GM23338 (cell line): ENCODE data around the gene ISY1. TPM values are rescaled to one million over a fixed set of nuclear protein-coding genes. Genes with fewer than 3 reads are reported as not detected.

Experiments
- ATAC-seq: fragments of 200-7000 bp; cut with Tn5 transposase; 3 replicates; pipeline ENCODE4 v1.9.1; 2020
- DNase-seq: peaks from one replicate; pipeline ENCODE4 v3.0.0-alpha.2; 2015; ENCODE audit warnings: low spot score
- H2AFZ ChIP-seq: fragments of 200-600 bp; sonication (generic); 2 replicates; pipeline ENCODE4 v1.8.0; 2016; ENCODE audit warnings: antibody characterized with exemption, mild to moderate bottlenecking, moderate library complexity
- H3F3A ChIP-seq: fragments of 200-600 bp; sonication (generic); replicated peaks from 2 replicates; pipeline ENCODE4 v1.8.0; 2017; ENCODE audit warnings: antibody characterized with exemption, mixed run types, low read depth
- H3K27ac ChIP-seq: fragments of 200-600 bp; sonication (generic); 2 replicates; pipeline ENCODE4 v1.6.1; 2016; ENCODE audit warnings: low read depth
- H3K27me3 ChIP-seq: fragments of 200-600 bp; sonication (generic); 2 replicates; pipeline ENCODE4 v1.8.0; 2016; ENCODE audit warnings: mild to moderate bottlenecking, mixed run types, moderate library complexity; ENCODE audit not compliant: insufficient read depth
- H3K36me3 ChIP-seq: fragments of 200-600 bp; sonication (generic); 2 replicates; pipeline ENCODE4 v1.8.0; 2016; ENCODE audit warnings: mild to moderate bottlenecking; ENCODE audit not compliant: insufficient read depth
- H3K4me1 ChIP-seq: fragments of 200-600 bp; sonication (generic); 2 replicates; pipeline ENCODE4 v1.8.0; 2016; ENCODE audit warnings: mild to moderate bottlenecking, moderate library complexity; ENCODE audit not compliant: insufficient read depth
- H3K4me2 ChIP-seq: fragments of 200-600 bp; sonication (generic); 2 replicates; pipeline ENCODE4 v1.7.1; 2017; ENCODE audit warnings: mixed run types
- H3K4me3 ChIP-seq: fragments of 200-600 bp; sonication (generic); 2 replicates; pipeline ENCODE4 v1.6.1; 2016; ENCODE audit warnings: mixed run types
- H3K79me2 ChIP-seq: fragments of 200-600 bp; sonication (generic); replicated peaks from 2 replicates; pipeline ENCODE4 v1.8.0; 2017; ENCODE audit warnings: mild to moderate bottlenecking; ENCODE audit not compliant: insufficient read depth
- H3K9me2 ChIP-seq: fragments of 200-600 bp; sonication (generic); 2 replicates; pipeline ENCODE4 v1.8.0; 2017; ENCODE audit not compliant: insufficient read depth
- H4K20me1 ChIP-seq: fragments of 200-600 bp; sonication (generic); replicated peaks from 2 replicates; pipeline ENCODE4 v1.8.0; 2017; ENCODE audit warnings: mild to moderate bottlenecking; ENCODE audit not compliant: insufficient read depth
- H3K27ac Mint-ChIP-seq: 2 replicates; pipeline ENCODE4 v1.8.0; 2020; ENCODE audit warnings: inconsistent platforms, mild to moderate bottlenecking, moderate library complexity, mixed read lengths
- H3K27me3 Mint-ChIP-seq: 3 replicates; pipeline ENCODE4 v1.8.0; 2022; ENCODE audit warnings: low read depth, mild to moderate bottlenecking, moderate library complexity, mixed read lengths, inconsistent platforms; ENCODE audit not compliant: insufficient read depth, poor library complexity
- H3K36me3 Mint-ChIP-seq: 3 replicates; pipeline ENCODE4 v1.8.0; 2021; ENCODE audit warnings: low read depth, mild to moderate bottlenecking, inconsistent platforms, moderate library complexity, mixed read lengths
- H3K4me1 Mint-ChIP-seq: 3 replicates; pipeline ENCODE4 v1.8.0; 2020; ENCODE audit warnings: mild to moderate bottlenecking, inconsistent platforms, mixed read lengths
- H3K4me3 Mint-ChIP-seq: 3 replicates; pipeline ENCODE4 v1.8.0; 2021; ENCODE audit warnings: moderate library complexity, mild to moderate bottlenecking, inconsistent platforms, mixed read lengths
- H3K9me3 Mint-ChIP-seq: 3 replicates; pipeline ENCODE4 v1.8.0; 2020; ENCODE audit warnings: moderate library complexity, mild to moderate bottlenecking, inconsistent platforms, mixed read lengths
- EZH2phosphoT487 ChIP-seq: fragments of 200-600 bp; sonication (generic); IDR thresholded peaks from one replicate; pipeline ENCODE4 v1.8.1; 2018; ENCODE audit warnings: antibody characterized with exemption; ENCODE audit not compliant: unreplicated experiment
- JUNB ChIP-seq: IDR thresholded peaks from one replicate; pipeline ENCODE4 v1.6.1; 2016; ENCODE audit warnings: antibody characterized with exemption; ENCODE audit not compliant: unreplicated experiment
- NANOG ChIP-seq: IDR thresholded peaks from 2 replicates; pipeline ENCODE4 v1.6.1; 2016; ENCODE audit warnings: antibody characterized with exemption, borderline replicate concordance
- POLR2AphosphoS5 ChIP-seq: IDR thresholded peaks from 2 replicates; pipeline ENCODE4 v1.6.1; 2016; ENCODE audit warnings: antibody characterized with exemption, low read depth
- STAT1 ChIP-seq: IDR thresholded peaks from one replicate; pipeline ENCODE4 v1.6.1; 2016; ENCODE audit warnings: antibody characterized with exemption; ENCODE audit not compliant: unreplicated experiment
- ZNF114 ChIP-seq: fragments of 250-450 bp; sonication (Bioruptor Pico); IDR thresholded peaks from 2 replicates; pipeline ENCODE4 v1.5.0; 2020; ENCODE audit warnings: mild to moderate bottlenecking, moderate library complexity
- ZNF331 ChIP-seq: fragments of 250-450 bp; sonication (Bioruptor Pico); IDR thresholded peaks from 2 replicates; pipeline ENCODE4 v1.5.0; 2020; ENCODE audit warnings: low read depth, mild to moderate bottlenecking, moderate library complexity
- ZNF462 ChIP-seq: fragments of 250-450 bp; sonication (Bioruptor Pico); IDR thresholded peaks from 2 replicates; pipeline ENCODE4 v1.5.0; 2020; ENCODE audit warnings: mild to moderate bottlenecking, moderate library complexity
- polyA plus RNA-seq: library from polyadenylated mRNA; unstranded; fragments of >200 nt; fragmentation: Nextera tagmentation; extraction: Ambion mirVana; gene quantifications from 2 replicates; pipeline ENCODE4 v1.2.1, GENCODE V29; 2016
- total RNA-seq: library from RNA; depleted of rRNA; stranded (reverse); fragments of >200 nt; shearing (Covaris generic); gene quantifications from 2 replicates; pipeline ENCODE4 v1.2.3, GENCODE V29; 2014
- TF ChIP-seq, protein P1 (sequence below): IDR thresholded peaks from 2 replicates; pipeline ENCODE4 v1.6.1; 2016; ENCODE audit warnings: antibody characterized with exemption
- TF ChIP-seq, protein P2 (sequence below), 2 experiments: fragments of 200-600 bp in 1 of 2; sonication (generic) in 1 of 2; conservative IDR thresholded peaks; 2 replicates each; pipeline versions ENCODE4 v1.5.1 to v1.6.1; 2016 to 2017; ENCODE audit warnings: antibody characterized with exemption in 2 of 2, low read depth in 2 of 2, mild to moderate bottlenecking in 2 of 2, moderate library complexity in 1 of 2

ISY1 gene
- total and polyA plus RNA-seq, 2 experiments from 2014 or later: 11.3 to 23.6 TPM

- Mint-ChIP-seq H3K9me3 (no peaks in the 10 kb centered on the region), H3K36me3 (no peaks in the 10 kb centered on the region)
Observed at GRCh38 chr3:129197321-129197720, 36.5 kb upstream of the ISY1 start.

DNA sequence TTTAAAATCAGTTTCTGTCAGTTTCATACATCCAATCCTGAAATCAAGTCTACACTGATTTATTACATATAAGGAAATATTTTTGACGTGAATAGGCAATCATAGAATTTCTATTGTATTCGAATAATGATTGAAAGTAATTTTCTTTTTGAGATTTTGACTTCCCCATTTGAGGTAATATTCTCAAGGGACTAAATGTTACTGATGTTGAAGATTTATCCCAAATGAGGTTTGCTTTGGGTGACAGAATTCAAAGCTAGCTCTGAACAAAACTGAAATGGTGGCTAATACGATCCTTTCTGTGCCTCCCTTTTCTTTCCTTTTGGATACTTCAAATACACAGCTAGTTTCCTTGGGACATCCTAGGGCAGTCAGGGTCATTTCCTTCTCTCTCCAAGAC lies 35.7 kb upstream of the ISY1 start:
- H3K4me3 ChIP-seq: no peak overlapping the region
- Mint-ChIP-seq H3K4me3 (no peak overlapping the region), H3K9me3 (no peaks in the 10 kb centered on the region), H3K27ac (no peak overlapping the region), H3K4me1 (peaks cover 2% of the 10 kb centered on the region; the same call in 1 of the 3 replicates), H3K36me3 (no peaks in the 10 kb centered on the region), H3K27me3 (peaks cover 3% of the 10 kb centered on the region)
- no peaks in the 10 kb centered on the region for H3K9me2 ChIP-seq
- 0 out of 2 replicates have a peak, but pooled peaks cover 3% of the 10 kb centered on the region for H3F3A ChIP-seq
- H3K4me1 ChIP-seq: no peaks in the 10 kb centered on the region
- no peak overlapping the region for H2AFZ ChIP-seq
- no peaks in the 10 kb centered on the region for H3K27me3 ChIP-seq
- H3K4me2 ChIP-seq: no peak overlapping the region
- no peaks in the 10 kb centered on the region for H3K79me2 ChIP-seq
- H3K36me3 ChIP-seq: no peaks in the 10 kb centered on the region
- H4K20me1 ChIP-seq: no peaks in the 10 kb centered on the region
- ATAC-seq (no peak), DNase-seq (no peak)
- H3K27ac ChIP-seq: no peak overlapping the region
- TF ChIP-seq ZNF114: no peak
- no peak for TF ChIP-seq STAT1
- TF ChIP-seq, protein P1, sequence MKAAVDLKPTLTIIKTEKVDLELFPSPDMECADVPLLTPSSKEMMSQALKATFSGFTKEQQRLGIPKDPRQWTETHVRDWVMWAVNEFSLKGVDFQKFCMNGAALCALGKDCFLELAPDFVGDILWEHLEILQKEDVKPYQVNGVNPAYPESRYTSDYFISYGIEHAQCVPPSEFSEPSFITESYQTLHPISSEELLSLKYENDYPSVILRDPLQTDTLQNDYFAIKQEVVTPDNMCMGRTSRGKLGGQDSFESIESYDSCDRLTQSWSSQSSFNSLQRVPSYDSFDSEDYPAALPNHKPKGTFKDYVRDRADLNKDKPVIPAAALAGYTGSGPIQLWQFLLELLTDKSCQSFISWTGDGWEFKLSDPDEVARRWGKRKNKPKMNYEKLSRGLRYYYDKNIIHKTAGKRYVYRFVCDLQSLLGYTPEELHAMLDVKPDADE: no peak
- TF ChIP-seq NANOG: no peak
- TF ChIP-seq ZNF462: no peak
- TF ChIP-seq JUNB: no peak
- TF ChIP-seq, protein P2, sequence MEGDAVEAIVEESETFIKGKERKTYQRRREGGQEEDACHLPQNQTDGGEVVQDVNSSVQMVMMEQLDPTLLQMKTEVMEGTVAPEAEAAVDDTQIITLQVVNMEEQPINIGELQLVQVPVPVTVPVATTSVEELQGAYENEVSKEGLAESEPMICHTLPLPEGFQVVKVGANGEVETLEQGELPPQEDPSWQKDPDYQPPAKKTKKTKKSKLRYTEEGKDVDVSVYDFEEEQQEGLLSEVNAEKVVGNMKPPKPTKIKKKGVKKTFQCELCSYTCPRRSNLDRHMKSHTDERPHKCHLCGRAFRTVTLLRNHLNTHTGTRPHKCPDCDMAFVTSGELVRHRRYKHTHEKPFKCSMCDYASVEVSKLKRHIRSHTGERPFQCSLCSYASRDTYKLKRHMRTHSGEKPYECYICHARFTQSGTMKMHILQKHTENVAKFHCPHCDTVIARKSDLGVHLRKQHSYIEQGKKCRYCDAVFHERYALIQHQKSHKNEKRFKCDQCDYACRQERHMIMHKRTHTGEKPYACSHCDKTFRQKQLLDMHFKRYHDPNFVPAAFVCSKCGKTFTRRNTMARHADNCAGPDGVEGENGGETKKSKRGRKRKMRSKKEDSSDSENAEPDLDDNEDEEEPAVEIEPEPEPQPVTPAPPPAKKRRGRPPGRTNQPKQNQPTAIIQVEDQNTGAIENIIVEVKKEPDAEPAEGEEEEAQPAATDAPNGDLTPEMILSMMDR (conservative IDR thresholded peaks at IDR 0.05; ENCODE audit: low read depth in 2 of 2): no peak
- no peak for TF ChIP-seq POLR2AphosphoS5

More at GRCh38 chr3:129197321-129197720, 36.5 kb upstream of the ISY1 start:
- Histone ChIP-seq H3K79me2 (no peaks in the 10 kb centered on the region), H3K4me2 (no peak overlapping the region), H3F3A (no peaks in the 10 kb centered on the region), H3K27me3 (no peaks in the 10 kb centered on the region), H3K27ac (no peak overlapping the region), H4K20me1 (no peaks in the 10 kb centered on the region), H3K4me3 (no peak overlapping the region), H3K36me3 (no peaks in the 10 kb centered on the region), H3K9me2 (no peaks in the 10 kb centered on the region), H3K4me1 (no peaks in the 10 kb centered on the region), H2AFZ (no peak overlapping the region)
- H3K27ac Mint-ChIP-seq: peak overlapping the region; percentile 56; the same call in 1 of the 2 replicates
- peaks cover 2% of the 10 kb centered on the region; the same call in 1 of the 3 replicates for H3K4me1 Mint-ChIP-seq
- no peak for TF ChIP-seq ZNF114
- TF ChIP-seq NANOG: no peak
- no peak for TF ChIP-seq POLR2AphosphoS5
- no peak for TF ChIP-seq EZH2phosphoT487
- TF ChIP-seq, protein P2 (conservative IDR thresholded peaks at IDR 0.05; ENCODE audit: low read depth in 2 of 2): no peak
- no peak for TF ChIP-seq ZNF331
- H3K4me3 Mint-ChIP-seq: no peak overlapping the region
- no peak for ATAC-seq
- DNase-seq: no peak
- peaks cover 3% of the 10 kb centered on the region for H3K27me3 Mint-ChIP-seq
